Stimulated activated CD4-positive, alpha-beta T cell treated with anti-CD3 and anti-CD28 coated beads, Interleukin-4, amount 100 ng/mL, for 48 hours (primary cell): Measurements from ENCODE around the gene CLVS2.

ENCODE experiments used
- DNase-seq, 2 donors: peaks; one replicate each; pipeline ENCODE4 v3.0.0-alpha.2; 2020; ENCODE audit warnings: low read depth in 2 of 2

CLVS2 gene

GRCh38 chr6:123024976-123025375, 28.9 kb downstream of the CLVS2 start:
- DNase-seq = no peak

- DNase-seq = no peak
These were observed 31.4 kb downstream of the CLVS2 start for GRCh38 chr6:123027408-123027807.

- no peak for DNase-seq
These were observed 32.2 kb downstream of the CLVS2 start for GRCh38 chr6:123028263-123028662.

- no peak for DNase-seq
These were observed 34.2 kb downstream of the CLVS2 start for GRCh38 chr6:123030282-123030681.

- DNase-seq = no peak
These were observed 40.6 kb downstream of the CLVS2 start for GRCh38 chr6:123036648-123037047.

- no peak for DNase-seq
These were observed 43.4 kb downstream of the CLVS2 start for GRCh38 chr6:123039431-123039830.

GRCh38 chr6:123042401-123042800, 46.4 kb downstream of the CLVS2 start:
- no peak for DNase-seq

GRCh38 chr6:123044341-123044860, 48.4 kb downstream of the CLVS2 start:
- no peak for DNase-seq

- DNase-seq = no peak
These were observed 57.7 kb downstream of the CLVS2 start for GRCh38 chr6:123053602-123054225.

- DNase-seq = no peak
These were observed 59.2 kb downstream of the CLVS2 start for GRCh38 chr6:123055256-123055655.

- DNase-seq = no peak
These were observed 66.6 kb downstream of the CLVS2 start for GRCh38 chr6:123062670-123063069.

- no peak for DNase-seq
These were observed 68.0 kb downstream of the CLVS2 start for GRCh38 chr6:123064038-123064437.

GRCh38 chr6:123074616-123075015, 78.6 kb downstream of the CLVS2 start:
- DNase-seq = no peak

- no peak for DNase-seq
These were observed 89.4 kb downstream of the CLVS2 start for GRCh38 chr6:123085403-123085802.

- DNase-seq = no peak
These were observed 93.2 kb downstream of the CLVS2 start for GRCh38 chr6:123089226-123089625.

GRCh38 chr6:123091091-123091895, 95.3 kb downstream of the CLVS2 start:
- no peak for DNase-seq

GRCh38 chr6:123091896-123092271, 95.8 kb downstream of the CLVS2 start:
- DNase-seq = no peak

- DNase-seq = no peak
These were observed 98.8 kb downstream of the CLVS2 start for GRCh38 chr6:123094795-123095194.

GRCh38 chr6:123105561-123105960, 109.5 kb downstream of the CLVS2 start:
- DNase-seq = no peak

- no peak for DNase-seq
These were observed 120.3 kb downstream of the CLVS2 start for GRCh38 chr6:123116370-123116769.

GRCh38 chr6:123117145-123117908, 121.3 kb downstream of the CLVS2 start:
- no peak for DNase-seq

- DNase-seq = no peak
These were observed 122.8 kb downstream of the CLVS2 start for GRCh38 chr6:123118811-123119210.
